Stimulated activated CD8-positive, alpha-beta memory T cell treated with anti-CD3 and anti-CD28 coated beads, Interleukin-4, amount 100 ng/mL, for 4 hours (primary cell): ENCODE measurements around the gene KRT33B.
"Not testable (repeated sequence)": the region's sequence is repeated elsewhere in the genome, so short reads cannot be mapped to it uniquely, and the experiment has no call there.

Source experiments
- DNase-seq, 2 donors: peaks; one replicate each; pipeline ENCODE4 v3.0.0-alpha.2; 2020; ENCODE audit warnings: low read depth in 2 of 2, low spot score in 1 of 2

The KRT33B gene

DNA sequence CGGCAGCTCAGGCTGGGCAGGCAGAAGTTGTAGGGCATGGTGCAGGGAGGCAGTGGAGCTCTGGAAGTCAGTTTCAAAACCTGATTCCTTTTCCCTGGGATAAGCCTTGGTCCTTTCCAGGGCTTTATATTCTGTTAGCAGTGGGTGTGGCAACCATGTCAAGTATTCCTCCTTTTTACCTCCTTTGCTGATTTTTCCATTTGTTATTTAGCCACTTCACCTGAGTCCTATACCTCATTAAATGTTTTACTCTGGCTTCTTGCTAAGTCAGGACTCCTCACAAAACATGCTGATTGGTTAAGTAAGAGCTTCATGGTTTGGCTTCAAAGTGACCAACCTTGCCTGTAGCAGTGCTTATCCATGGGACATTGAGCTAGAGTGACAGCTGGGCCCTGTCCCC is at the start of gene KRT33B:
Gene KRT33B (minus strand): TSS at position 101 of the 400 bp plus-strand sequence. CDS start 63 bp downstream, at position 38.
- DNase-seq: no peak

DNA sequence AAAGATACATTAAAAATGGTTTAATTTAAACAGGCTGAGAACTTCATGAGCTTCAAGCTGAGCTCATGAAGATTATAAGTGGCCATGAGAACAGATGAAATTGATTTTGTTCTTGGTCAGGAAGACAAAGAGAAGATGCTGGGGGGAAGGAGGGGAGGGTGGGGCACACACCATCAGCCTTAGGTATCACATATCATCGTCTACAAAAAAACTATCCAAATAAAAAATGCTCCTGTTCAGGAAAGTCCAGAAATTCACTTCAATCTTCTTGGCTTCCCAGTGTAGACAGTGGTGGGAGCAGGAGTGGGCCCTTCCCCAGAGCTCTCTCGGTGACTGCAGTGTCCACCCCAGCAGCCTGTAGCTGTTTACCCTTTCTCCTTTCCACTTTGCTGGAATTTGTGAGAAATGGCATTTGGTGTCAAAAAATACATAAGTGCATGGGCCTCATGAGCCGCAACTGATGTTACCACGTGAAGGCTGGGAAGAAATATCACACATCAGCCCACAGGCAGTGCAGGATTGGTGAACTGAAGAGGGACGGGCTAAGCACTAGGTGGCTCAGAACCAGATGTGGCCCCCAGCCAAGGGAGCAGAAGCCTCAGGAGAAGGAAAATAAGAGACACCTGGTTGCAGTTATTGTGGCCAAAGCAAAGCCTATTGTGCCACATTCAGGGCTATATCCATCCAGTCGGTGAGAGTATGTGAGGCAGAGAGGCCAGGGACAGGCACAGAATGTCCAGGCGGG is 48.7 kb upstream of the KRT33B start:
- no peak for DNase-seq

DNA sequence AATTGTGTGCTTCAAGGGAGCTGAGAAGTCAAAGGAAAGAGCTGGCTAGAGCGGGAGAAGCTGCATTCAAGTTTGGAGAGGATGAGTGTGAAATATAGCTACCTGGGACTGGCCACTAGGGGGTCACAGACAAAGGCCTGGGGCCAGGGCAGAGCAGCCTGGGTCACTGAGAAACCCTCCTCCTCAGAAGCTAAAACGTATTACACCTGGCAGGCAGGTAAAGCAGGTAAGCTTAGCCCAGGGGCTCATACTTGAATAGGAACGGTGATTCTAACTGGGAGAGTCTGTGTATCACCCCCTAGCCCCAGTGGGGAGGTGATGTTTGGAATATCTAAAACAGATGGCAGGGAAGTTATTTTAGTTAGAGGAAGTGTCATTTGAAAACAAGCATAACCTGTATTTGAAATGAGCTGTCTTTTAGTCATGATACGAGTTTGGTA is 48.0 kb upstream of the KRT33B start:
- no peak for DNase-seq

DNA sequence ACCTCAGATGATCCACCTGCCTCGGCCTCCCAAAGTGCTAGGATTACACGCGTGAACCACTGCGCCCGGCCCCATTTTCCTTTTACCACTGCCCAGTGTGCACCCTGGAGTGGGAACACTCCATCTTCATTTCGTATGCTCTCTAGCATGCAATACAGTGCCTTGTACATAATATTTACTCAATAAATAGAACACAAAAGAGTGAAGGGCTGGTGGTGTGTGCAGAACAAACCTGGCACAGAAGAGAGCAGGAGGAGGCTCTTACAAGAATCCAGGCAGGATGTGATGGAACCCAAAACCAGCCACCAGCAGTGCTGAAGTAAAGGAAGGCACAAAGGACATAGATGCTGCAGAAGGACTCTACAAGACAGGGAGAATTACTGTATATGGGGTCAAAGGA is 47.5 kb upstream of the KRT33B start:
- no peak for DNase-seq

DNA sequence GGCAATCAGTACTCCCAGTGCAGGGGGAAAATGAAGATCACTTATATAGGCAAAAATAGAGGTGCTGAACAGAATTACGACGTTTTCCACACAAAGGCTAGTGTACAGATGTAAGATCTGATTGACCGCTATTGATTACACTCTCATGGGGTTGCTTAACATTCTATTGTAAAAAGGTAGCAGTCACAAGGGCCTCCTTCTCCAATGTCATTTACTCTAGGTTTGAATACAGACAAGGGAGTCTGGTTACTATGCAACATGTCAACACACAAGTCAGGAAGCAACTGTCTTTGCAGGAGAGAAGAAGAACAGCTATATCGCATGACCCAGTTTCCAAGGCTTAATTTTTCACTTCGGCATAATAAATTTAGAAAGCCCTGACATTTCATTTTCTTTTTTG is 46.9 kb upstream of the KRT33B start:
- no peak for DNase-seq

DNA sequence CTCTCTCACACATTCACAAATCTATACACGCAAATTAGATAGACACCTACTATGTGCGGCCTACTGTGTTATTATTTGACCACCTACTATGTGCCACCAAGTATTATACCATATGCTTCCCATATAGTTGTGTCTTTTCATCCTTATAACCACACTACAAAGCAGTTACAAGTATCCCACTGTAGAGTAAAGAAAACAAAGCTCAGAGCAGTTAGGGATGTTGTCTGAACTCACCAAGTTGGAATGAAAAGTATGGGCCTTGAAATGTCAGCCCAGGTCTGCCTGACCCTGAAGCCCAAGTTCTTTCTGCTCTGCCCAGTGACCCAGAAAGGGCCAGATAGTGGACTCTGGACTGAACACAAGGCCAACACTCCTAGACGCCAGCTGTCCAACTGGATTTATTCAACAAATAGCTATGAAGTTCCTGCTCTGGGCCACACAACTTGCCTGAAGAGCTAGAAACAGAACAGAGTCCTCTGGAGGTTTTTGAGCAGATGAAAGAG is 46.3 kb upstream of the KRT33B start:
- DNase-seq: no peak

DNA sequence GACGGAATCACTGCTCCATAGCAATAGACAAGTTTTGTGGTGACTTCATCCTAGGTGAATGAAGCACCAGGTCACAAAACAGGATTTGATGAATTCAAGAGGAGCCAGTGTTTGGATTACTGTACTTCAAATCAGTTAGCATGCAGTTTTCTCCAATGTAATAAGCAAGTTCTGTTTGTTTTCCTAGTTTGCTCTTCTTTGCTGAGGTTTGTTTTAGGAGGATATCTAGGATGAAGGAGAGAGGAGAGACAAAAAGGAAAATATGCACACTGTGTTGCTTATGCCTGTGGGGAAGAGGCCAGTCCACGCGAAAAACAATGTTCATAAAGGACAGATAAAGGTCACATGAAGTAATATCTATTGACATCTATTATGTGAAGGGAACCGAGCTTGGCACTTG is 45.8 kb upstream of the KRT33B start:
- no peak for DNase-seq

DNA sequence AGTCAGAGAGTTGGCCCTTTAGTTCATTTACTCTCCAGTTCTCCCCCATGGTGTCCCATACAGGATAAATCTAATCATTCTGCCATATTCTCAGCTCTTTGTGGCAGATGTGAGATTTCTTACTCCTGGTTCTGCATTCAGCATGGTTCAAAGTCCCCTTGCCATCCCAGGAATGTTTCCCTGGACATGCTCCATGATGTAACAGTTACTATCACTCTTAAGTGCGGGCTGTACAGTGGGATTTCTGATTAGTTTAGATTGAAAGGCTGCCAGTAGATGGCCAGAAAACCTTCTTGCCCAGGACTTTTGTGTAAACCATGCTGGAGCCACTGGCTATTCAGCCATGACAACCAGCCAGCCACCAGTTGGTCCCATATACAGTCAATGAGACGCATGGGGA is 44.4 kb upstream of the KRT33B start:
- no peak for DNase-seq

DNA sequence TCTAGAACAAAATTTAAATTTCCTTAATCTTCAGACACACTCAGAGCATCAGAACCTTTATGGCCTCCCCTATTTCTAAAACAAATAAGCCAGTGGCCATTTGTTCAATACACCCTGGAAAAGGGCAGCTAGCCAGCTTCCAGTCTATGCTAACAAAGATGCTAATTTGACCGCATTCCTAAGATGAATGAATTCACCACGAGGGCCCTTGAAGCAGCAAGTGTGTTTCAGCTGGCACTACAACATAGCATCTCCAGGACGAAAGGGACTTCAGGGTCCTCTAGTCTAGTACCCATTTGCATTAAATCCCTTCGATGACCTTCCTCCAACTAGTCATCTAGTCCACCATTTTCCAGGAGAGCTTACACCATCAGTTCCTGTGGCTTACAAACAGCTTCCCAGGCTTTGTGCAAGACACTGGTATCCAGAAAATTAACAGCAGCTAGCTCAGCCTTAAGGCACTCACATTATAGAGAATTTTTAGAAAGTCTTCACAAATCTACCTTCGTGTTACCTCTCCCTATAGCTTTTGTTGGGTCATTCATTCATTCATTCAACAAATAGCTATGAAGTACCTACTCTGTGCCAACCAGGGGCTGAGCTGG is 43.8 kb upstream of the KRT33B start:
- DNase-seq: no peak

DNA sequence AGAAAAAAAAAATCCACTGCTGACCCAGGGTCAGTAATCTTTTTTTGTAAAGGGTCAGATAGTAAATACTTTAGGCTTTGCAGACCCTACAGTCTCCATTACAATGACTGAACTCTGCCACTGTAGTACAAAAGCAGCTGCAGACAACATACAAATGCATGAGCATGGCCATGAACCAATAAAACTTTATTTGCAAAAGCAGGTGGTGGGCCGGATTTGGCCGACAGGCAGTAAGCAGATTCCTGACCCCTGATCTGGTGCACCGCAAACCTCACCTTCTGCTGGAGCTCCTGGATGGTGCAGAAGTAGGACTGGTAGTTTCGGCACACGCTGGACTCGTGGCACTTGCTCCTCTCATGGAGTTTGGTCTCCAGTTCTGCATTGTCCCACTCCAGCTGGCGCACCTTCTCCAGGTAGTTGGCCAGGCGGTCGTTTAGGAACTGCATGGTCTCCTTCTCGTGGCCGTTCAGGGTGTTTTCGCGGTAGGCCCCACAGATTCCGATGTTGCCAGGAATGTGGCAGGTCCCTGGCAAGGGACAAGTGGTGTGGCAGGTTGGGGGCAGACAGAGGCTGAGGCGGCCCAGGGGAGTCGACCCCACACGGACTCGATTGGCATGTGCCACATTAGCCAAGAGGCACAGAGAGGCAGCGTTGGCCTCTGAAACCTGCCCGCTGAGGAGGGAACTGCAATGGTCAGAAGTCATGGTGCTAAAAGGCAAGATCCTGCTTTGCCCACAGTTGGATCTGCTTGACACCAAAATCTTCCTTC is 41.6 kb upstream of the KRT33B start:
- DNase-seq: no peak

DNA sequence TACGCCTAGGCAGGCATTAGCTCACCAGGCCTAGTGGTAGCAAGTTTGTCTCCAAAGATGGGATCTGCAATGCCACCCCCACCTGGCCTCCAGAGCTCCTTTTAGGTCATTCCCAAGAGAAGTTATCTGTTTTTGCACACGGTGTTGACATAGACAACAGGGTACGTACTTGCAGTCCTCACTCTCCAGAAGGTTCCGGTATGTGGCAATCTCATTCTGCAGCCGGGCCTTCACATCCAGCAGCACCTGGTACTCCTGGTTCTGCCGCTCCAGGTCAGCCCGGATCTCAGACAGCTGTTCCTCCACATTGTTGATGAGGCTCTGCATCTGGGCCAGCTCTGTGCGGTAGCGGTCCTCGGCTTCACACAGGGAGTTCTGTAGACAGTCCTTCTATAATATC is 37.6 kb upstream of the KRT33B start:
- DNase-seq: no peak

DNA sequence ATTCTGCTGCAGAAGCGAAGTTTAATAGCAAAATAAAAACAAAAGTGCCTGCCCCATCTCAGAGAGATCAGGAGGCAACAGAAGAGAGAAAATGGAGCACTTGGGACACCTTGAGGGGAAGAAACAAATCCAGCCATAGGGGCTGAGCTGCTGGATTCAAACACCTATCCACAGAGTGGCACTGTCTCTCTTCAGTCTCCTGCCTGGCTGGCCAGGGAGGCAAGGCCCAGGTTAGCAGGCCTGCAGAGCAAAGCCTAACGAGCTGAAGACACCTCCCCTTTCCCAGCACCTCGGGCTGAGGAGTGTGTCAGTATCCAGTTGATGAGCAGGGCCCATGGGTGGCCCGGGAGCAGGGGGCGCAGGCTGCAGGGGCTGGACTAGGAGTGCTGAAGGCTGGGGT is 36.6 kb upstream of the KRT33B start:
- no peak for DNase-seq

DNA sequence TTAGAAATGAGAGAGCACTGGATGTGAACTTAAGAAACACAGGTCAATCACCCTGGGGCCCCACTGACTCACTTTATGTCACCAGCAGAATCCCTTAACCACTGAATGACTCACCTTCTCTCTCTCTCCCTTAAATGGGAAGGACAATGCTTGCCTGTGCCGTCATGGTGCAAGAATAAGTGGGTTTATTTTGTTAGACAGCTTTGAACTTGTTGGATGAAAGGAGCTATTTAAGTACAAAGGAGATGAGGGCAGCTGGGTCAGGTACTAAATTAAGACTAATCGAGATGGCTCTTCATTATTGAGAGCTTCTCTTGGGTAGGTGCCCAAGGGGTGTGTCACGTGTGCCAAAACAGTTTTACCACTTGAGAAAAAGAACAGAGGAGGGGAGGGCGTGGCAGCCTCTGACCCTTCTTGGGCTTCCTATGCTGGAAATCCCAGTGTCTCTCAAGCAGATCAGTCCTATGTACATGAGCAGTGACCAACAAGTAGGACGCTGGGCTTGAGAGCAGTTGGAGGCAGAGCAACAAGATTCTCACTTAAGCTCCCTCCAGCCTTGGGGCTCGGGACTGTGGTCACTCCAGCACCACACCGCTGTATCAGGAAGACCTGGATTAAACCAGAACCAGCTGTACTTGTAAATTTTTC is 34.5 kb upstream of the KRT33B start:
- DNase-seq: peak; percentile 2

DNA sequence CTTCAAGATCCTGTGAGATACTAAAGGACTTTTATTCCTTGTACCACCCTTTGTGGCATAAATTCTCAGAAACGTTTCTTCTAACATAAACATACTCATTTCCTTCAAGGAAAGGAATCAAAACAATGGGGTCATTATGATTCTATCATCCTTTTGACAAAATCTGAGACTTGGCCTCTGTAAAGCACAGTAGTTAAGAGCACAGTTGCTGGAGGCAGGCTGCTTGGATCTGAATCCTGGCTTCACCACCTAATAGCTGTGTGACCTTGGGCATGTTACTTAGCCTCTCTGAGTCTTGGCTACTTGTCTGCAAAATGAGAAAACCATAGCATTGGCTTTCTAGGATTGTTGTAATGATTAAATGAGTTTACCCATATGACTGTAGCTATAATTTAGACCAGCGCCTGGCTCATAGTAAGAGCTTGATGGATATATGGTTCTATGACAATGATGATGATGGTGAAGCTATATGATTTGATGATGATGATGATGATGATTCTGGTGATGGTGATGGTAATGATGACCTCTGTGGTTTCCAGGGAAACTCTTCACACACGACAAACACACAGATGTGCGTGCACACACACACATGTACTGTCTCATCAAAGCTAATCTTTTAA is 33.9 kb upstream of the KRT33B start:
- no peak for DNase-seq

DNA sequence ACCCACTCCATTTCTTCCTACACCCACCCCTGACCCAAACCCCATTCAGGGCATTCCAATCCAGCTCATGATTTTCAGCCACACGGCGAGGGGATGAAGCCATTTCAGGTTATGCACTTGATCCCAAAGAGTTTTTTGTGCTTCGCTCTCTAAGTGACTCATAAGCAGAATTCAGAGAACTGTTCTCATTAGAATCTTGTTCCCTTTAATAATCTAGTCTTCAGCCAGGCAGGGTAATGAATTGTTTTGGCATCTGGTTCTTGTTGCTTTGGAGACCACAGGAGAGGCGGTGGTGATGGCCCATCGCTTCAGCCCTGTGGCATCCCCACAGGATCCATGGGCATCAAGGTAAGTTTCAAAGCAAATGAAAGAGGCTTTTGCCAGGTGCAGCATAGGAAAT is 32.5 kb upstream of the KRT33B start:
- DNase-seq: no peak

DNA sequence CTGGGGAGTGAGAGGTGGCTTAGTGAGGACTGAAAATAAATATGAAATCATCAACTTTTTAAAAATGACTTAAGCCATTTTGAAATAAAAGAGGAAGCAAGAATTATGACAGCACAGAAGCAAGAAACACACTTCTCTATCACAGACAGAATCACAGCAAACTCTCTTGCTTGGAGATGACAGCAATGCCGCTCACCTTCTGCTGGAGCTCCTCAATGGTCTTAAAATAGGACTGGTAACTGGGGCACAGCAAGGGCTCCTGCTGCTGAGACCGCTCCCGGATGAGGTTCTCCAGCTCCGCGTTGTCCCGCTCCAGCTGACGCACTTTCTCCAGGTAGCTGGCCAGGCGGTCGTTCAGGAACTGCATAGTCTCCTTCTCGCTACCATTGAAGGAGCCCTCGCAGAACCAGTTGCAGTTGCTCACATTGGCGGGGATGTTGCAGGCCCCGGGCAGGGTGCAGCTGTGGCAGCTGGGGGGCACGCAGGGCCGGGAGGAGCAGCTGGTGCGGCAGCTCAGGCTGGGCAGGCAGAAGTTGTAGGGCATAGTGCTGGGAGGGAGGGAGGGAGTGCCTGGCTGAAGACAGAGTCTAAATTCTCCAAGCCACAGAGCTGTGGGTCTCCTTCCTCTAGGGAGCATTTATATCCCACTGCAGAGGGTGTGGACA is 27.5 kb upstream of the KRT33B start, which contains the start of gene KRT31:
Gene KRT31 (minus strand): TSS at position 613 of the 665 bp plus-strand sequence. CDS start 69 bp downstream, at position 544.
- DNase-seq: no peak

DNA sequence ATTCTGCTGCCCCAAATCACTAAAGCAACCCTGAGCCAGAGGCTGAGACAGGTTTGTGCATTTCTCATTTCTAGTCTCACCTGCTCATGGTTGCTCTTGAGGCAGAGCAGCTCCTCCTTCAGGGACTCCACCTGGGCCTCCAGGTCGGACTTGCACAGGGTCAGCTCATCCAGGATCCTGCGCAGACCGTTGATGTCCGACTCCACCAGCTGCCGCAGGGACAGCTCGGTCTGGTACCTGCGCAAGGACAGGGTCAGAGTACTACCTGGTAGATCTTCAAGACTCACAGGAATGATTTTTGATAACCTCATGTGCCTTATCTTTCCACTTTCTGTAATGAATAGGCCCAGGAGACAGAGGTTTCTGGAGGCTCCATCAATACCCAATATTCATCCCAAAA is 26.7 kb upstream of the KRT33B start:
- DNase-seq: no peak

DNA sequence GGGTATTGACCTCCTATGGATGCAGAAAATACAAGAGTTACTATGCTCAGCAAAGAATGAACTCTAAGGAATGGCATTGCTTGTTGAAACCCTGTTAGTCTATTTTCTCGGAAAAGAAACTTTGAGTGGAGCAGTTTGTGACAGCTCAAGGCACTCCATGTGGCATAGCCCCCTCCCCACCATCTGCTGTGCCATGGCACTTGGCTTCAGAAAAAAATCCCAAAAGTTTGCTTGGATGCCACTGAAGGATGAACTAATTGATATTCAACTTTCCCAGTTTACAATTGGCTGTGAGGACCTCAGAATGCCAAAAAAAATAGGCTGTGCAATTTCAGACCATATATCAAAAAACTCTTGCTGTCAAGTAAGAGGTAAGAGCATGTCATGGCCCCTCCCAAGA is 26.0 kb upstream of the KRT33B start:
- DNase-seq: no peak

DNA sequence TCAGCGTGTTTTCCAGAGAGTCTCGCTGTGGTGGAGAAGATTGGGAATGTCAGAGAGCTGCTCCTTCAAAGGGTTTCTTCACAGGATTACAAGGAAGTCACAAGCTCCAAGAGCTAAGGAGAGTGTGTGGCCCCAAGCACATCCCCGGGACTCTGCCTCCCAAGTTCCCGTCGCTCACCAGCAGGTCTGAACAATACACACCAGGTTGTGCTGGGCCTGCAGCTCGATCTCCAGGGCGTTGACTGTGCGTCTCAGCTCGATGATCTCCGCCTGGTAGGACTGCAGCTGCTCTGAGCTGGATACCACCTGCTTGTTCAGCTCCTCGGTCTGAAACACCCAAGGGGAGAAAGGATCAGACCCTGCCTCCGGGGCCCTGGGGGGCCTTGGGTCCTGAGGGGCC is 25.4 kb upstream of the KRT33B start:
- not testable (repeated sequence) for DNase-seq

DNA sequence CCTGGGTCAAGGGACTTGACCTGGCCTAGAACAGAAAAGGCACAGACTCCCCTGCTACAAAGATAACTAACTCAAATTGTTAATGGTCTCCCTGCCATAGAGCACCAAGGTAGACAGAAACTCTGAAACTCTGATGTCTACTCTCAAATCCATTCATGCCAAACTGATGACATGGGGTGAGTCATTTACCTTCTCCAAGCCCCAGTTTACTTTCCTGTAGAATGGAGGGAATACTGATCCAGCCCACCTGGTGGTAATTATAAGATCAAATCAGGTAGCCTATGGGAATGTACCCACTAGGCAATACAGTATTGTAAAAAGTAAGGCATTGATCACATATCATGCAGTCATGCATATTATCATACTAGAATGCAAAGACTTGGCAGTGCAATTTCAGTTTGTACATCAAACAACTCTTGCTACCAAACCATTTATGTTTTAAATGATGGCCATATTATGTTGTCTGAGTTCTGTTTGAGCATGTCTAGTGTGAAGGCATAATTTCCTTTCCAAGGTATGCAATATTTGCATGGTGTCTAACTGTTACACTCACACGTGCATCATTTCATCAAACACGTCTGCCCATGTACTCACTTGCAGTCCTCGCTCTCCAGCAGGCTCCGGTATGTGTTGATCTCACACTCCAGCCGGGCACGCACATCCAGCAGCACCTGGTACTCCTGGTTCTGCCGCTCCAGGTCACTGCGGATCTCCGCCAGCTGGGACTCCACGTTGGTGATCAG is 24.8 kb upstream of the KRT33B start:
- no peak for DNase-seq
